GM12878 (cell line): ENCODE measurements around the gene TMEM238L. TPM values are rescaled to one million over a fixed set of nuclear protein-coding genes. Genes with fewer than 3 reads are reported as not detected.

Experiments
- ATAC-seq: fragments of 200-7000 bp; cut with Tn5 transposase; 3 replicates; pipeline ENCODE4 v1.9.1; 2020; ENCODE audit warnings: mild to moderate bottlenecking, moderate library complexity
- BruUV-seq: library from RNA; stranded (reverse); fragments of 400-500 nt; replicated peaks from 2 replicates; lab custom pipeline; 2021; lab: Mats Ljungman, UMichigan
- CTCF ChIA-PET: fragments of 300-600 bp; sonication (Branson Sonifier 250); formaldehyde crosslinking; extraction: SDS; loops from one replicate; lab custom pipeline; 2021; ENCODE audit warnings: inconsistent platforms; lab: Yijun Ruan, JAX
- POLR2A ChIA-PET: fragments of 350-600 bp; formaldehyde crosslinking; extraction: SDS; loops from one replicate; lab custom pipeline; 2021; ENCODE audit warnings: inconsistent platforms; lab: Charles Lee
- RAD21 ChIA-PET: fragments of 300-600 bp; sonication (Branson Sonifier 250); formaldehyde crosslinking; loops from one replicate; lab custom pipeline; 2023; ENCODE audit warnings: antibody characterized with exemption; ENCODE audit not compliant: unreplicated experiment; lab: Charles Lee
- SMC1A ChIA-PET: fragments of 300-600 bp; sonication (Branson Sonifier 250); formaldehyde crosslinking; loops from one replicate; lab custom pipeline; 2023; ENCODE audit not compliant: unreplicated experiment, uncharacterized antibody; lab: Charles Lee
- DNase-seq: peaks from one replicate; pipeline ENCODE4 v3.0.0-alpha.2; 2011; ENCODE audit warnings: low read depth, low spot score
- FAIRE-seq: peaks from 3 replicates; lab custom pipeline; 2011; peaks lifted over from hg19 to GRCh38; lab: Jason Lieb, UNC
- H2AFZ ChIP-seq: 2 replicates; pipeline ENCODE4 v1.6.0; 2011; ENCODE audit warnings: low read depth, low read length, control low read depth; ENCODE audit not compliant: control insufficient read depth
- H3K27ac ChIP-seq: 2 replicates; pipeline ENCODE4 v1.5.1; 2011; ENCODE audit warnings: control low read depth; ENCODE audit not compliant: control insufficient read depth, insufficient read depth
- H3K27me3 ChIP-seq, 2 experiments: replicated peaks in 1 of 2; 2 replicates each; pipeline versions ENCODE4 v1.6.0 to v1.6.1; 2011; ENCODE audit warnings: low read length in 1 of 2; ENCODE audit not compliant: control insufficient read depth in 2 of 2, insufficient read depth in 2 of 2
- H3K36me3 ChIP-seq, 2 experiments: 2 replicates each; pipeline ENCODE4 v1.5.1; 2011; ENCODE audit warnings: low read length in 1 of 2; ENCODE audit not compliant: control insufficient read depth in 2 of 2, insufficient read depth in 2 of 2
- H3K4me1 ChIP-seq: 2 replicates; pipeline ENCODE4 v1.6.1; 2011; ENCODE audit warnings: mild to moderate bottlenecking, low read length, moderate library complexity, mixed read lengths; ENCODE audit not compliant: control insufficient read depth, insufficient read depth
- H3K4me2 ChIP-seq: 2 replicates; pipeline ENCODE4 v1.6.0; 2011; ENCODE audit warnings: control low read depth; ENCODE audit not compliant: control insufficient read depth, insufficient read depth
- H3K4me3 ChIP-seq: fragments of 200-600 bp; sonication (generic); 2 replicates; pipeline ENCODE4 v1.5.1; 2016
- H3K79me2 ChIP-seq: 2 replicates; pipeline ENCODE4 v1.6.0; 2011; ENCODE audit warnings: low read length; ENCODE audit not compliant: control insufficient read depth, insufficient read depth
- H3K9ac ChIP-seq: 2 replicates; pipeline ENCODE4 v1.8.0; 2011; ENCODE audit warnings: low read length, control low read depth, mixed read lengths; ENCODE audit not compliant: control insufficient read depth, insufficient read depth
- H3K9me3 ChIP-seq: replicated peaks from 3 replicates; pipeline ENCODE4 v1.5.1; 2011; ENCODE audit warnings: mild to moderate bottlenecking, low read length; ENCODE audit not compliant: control insufficient read depth, insufficient read depth
- H4K20me1 ChIP-seq: 2 replicates; pipeline ENCODE4 v1.6.0; 2011; ENCODE audit not compliant: control insufficient read depth, insufficient read depth
- CHD4 ChIP-seq: fragments of 200-600 bp; sonication (generic); IDR thresholded peaks from 2 replicates; pipeline ENCODE4 v1.6.1; 2016; ENCODE audit warnings: mild to moderate bottlenecking
- EP300 ChIP-seq, 2 experiments: fragments of 150-350 bp in 1 of 2; IDR thresholded peaks; 2 replicates each; pipeline ENCODE4 v1.6.1; 2011 to 2012; ENCODE audit warnings: low read depth in 2 of 2, low read length in 2 of 2, borderline replicate concordance in 1 of 2, improper control_type of control experiment in 1 of 2, inconsistent platforms in 1 of 2; ENCODE audit not compliant: control insufficient read depth in 1 of 2
- FOXK2 ChIP-seq: fragments of 450-650 bp; IDR thresholded peaks from 2 replicates; pipeline ENCODE4 v1.6.1; 2017; ENCODE audit warnings: mild to moderate bottlenecking, moderate library complexity
- GATAD2B ChIP-seq: fragments of 450-650 bp; conservative IDR thresholded peaks from 2 replicates; pipeline ENCODE4 v1.6.1; 2017; ENCODE audit warnings: low read depth, mild to moderate bottlenecking, moderate library complexity
- MYB ChIP-seq: fragments of 150-350 bp; IDR thresholded peaks from 2 replicates; pipeline ENCODE4 v1.6.1; 2014; ENCODE audit warnings: mild to moderate bottlenecking, low read depth, low read length, borderline replicate concordance
- NFXL1 ChIP-seq: fragments of 450-650 bp; IDR thresholded peaks from 2 replicates; pipeline ENCODE4 v1.6.1; 2017; ENCODE audit warnings: antibody characterized with exemption, mild to moderate bottlenecking, borderline replicate concordance
- NRF1 ChIP-seq: conservative IDR thresholded peaks from 2 replicates; pipeline ENCODE4 v1.6.1; 2011; ENCODE audit warnings: mild to moderate bottlenecking, low read depth, low read length, improper control_type of control experiment
- REST ChIP-seq: IDR thresholded peaks from 2 replicates; pipeline ENCODE4 v1.6.1; 2012; ENCODE audit warnings: mild to moderate bottlenecking, low read depth, low read length
- SMARCA5 ChIP-seq: fragments of 450-650 bp; IDR thresholded peaks from 2 replicates; pipeline ENCODE4 v1.6.1; 2017; ENCODE audit warnings: mild to moderate bottlenecking
- TCF7 ChIP-seq: IDR thresholded peaks from 2 replicates; pipeline ENCODE4 v1.6.1; 2014; ENCODE audit warnings: antibody characterized with exemption, borderline replicate concordance
- ZNF687 ChIP-seq: fragments of 450-650 bp; IDR thresholded peaks from 2 replicates; pipeline ENCODE4 v1.6.1; 2017; ENCODE audit warnings: mild to moderate bottlenecking, moderate library complexity
- WGBS: methylation state at CpG from one replicate; pipeline ENCODE4 v1.1.6; 2016; ENCODE audit warnings: low lambda C conversion rate; ENCODE audit not compliant: insufficient replicate concordance, insufficient coverage; ENCODE audit errors: missing lambda C conversion rate; 5-methylcytosine and 5-hydroxymethylcytosine counted together
- in situ Hi-C: fragments of 300-500 bp; cut with MboI; formaldehyde crosslinking; loops from 9 replicates; pipeline ENCODE4 v1.14.3; 2018; ENCODE audit warnings: mixed read lengths
- intact Hi-C: fragments of 100-400 bp; cut with micrococcal nuclease; formaldehyde crosslinking; loops from one replicate; pipeline ENCODE4 v1.14.2; 2022; ENCODE audit not compliant: unreplicated experiment
- polyA plus RNA-seq, 11 experiments: library from polyadenylated mRNA; depleted of rRNA in 4 of 11; unstranded in 6 of 11; stranded (reverse) in 5 of 11; fragments of >200 nt; fragmentation: Nextera tagmentation in 4 of 11; fragmentation: Illumina TruSeq in 1 of 11; extraction: Ambion mirVana in 4 of 11; extraction: Trizol in 1 of 11; gene quantifications; 1 replicate in 1 of 11; 2 replicates in 10 of 11; pipeline versions ENCODE4 v1.2.1 to v1.2.3, GENCODE V29; 2011 to 2016; ENCODE audit warnings: inconsistent platforms in 2 of 11, missing spikeins in 2 of 11, low read depth in 1 of 11
- total RNA-seq, 4 experiments: library from RNA; depleted of rRNA in 3 of 4; stranded (reverse); fragments of >200 nt in 3 of 4; fragmentation: Illumina TruSeq in 1 of 4; extraction: Trizol in 1 of 4; gene quantifications; 2 replicates each; pipeline versions ENCODE4 v1.2.1 to v1.2.3, GENCODE V29; 2013 to 2021
- TF ChIP-seq, protein P1 (sequence below): IDR thresholded peaks from 2 replicates; pipeline ENCODE4 v1.6.1; 2012; ENCODE audit warnings: low read depth, low read length, improper control_type of control experiment
- TF ChIP-seq, protein P2 (sequence below): fragments of 150-350 bp; IDR thresholded peaks from 2 replicates; pipeline ENCODE4 v1.6.1; 2014; ENCODE audit warnings: mild to moderate bottlenecking, low read depth, low read length

The TMEM238L gene
- total and polyA plus RNA-seq, 10 of the 15 experiments (the other 5 are each of a cell fraction or from before 2014, with no cell fraction given): not detected

DNA sequence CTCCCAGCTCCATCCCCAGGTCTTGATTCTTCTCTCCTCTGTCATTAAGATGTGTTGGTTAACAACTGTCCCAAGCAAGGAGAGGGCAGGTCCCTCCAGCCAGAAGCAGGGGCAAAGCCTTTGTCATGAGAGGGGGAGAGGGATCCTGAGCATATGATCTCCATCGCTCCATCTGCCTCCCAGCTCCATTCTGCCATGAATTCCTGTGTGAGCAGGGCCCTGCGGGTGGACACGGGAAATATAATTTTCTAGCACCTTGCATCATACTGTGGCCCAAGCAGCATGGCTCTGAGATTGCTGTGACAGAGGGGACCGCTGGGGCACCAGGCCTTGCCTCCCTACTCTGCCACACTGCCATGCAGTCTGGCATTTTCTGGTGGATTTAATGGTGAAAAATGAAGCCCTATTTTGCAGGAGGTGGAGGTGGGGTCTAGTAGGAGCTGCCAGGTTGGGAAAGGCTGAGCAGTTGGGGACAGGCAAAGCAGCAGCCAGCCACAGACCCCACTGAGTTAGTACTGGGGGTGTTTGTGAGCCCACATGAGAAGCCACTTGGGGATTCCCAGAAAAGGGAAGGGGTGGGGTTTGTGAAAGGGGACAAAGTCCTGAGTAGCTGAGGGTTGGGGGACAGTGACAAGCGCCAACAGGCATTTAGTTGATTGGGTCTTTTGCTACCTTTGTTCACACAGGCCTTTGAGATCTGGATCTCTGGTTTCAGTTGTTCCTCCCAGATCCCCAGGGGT, 16.4 kb downstream of the TMEM238L start:
- 19% methylated on average over 5 of the region's 5 CpGs for WGBS
- Histone ChIP-seq H4K20me1 (no peaks in the 10 kb centered on the region), H2AFZ (no peak overlapping the region), H3K9me3 (no peaks in the 10 kb centered on the region), H3K4me3 (no peak overlapping the region), H3K9ac (no peak overlapping the region), H3K4me2 (no peak overlapping the region), H3K27ac (no peak overlapping the region), H3K4me1 (no peaks in the 10 kb centered on the region), H3K36me3 (no peaks in the 10 kb centered on the region), H3K27me3 (no peaks in the 10 kb centered on the region), H3K79me2 (no peaks in the 10 kb centered on the region)
- POLR2A ChIA-PET: no interaction called here
- intact Hi-C loops (no loop called here), in situ Hi-C loops (no loop called here)
- BruUV-seq: no TSS peak
- CTCF ChIA-PET: interaction anchor here (0.9 kb wide), 1 partner anchor 11 kb away, joined by 3 read pairs; no protein-coding TSS in a partner anchor
- SMC1A ChIA-PET: no interaction called here
- no peak for DNase-seq
- RAD21 ChIA-PET: no interaction called here
- no peak for ATAC-seq
- FAIRE-seq: no peak
- TF ChIP-seq, protein P1, sequence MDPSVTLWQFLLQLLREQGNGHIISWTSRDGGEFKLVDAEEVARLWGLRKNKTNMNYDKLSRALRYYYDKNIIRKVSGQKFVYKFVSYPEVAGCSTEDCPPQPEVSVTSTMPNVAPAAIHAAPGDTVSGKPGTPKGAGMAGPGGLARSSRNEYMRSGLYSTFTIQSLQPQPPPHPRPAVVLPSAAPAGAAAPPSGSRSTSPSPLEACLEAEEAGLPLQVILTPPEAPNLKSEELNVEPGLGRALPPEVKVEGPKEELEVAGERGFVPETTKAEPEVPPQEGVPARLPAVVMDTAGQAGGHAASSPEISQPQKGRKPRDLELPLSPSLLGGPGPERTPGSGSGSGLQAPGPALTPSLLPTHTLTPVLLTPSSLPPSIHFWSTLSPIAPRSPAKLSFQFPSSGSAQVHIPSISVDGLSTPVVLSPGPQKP: no peak
- TF ChIP-seq MYB: no peak
- no peak for TF ChIP-seq REST
- no peak for TF ChIP-seq GATAD2B
- no peak for TF ChIP-seq TCF7
- TF ChIP-seq NFXL1: no peak
- TF ChIP-seq, protein P2, sequence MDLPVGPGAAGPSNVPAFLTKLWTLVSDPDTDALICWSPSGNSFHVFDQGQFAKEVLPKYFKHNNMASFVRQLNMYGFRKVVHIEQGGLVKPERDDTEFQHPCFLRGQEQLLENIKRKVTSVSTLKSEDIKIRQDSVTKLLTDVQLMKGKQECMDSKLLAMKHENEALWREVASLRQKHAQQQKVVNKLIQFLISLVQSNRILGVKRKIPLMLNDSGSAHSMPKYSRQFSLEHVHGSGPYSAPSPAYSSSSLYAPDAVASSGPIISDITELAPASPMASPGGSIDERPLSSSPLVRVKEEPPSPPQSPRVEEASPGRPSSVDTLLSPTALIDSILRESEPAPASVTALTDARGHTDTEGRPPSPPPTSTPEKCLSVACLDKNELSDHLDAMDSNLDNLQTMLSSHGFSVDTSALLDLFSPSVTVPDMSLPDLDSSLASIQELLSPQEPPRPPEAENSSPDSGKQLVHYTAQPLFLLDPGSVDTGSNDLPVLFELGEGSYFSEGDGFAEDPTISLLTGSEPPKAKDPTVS: no peak
- TF ChIP-seq ZNF687: no peak
- TF ChIP-seq FOXK2: no peak
- TF ChIP-seq CHD4: no peak
- no peak for TF ChIP-seq NRF1
- TF ChIP-seq EP300 (IDR thresholded peaks at IDR 0.05; ENCODE audit: borderline replicate concordance in 1 of 2, control insufficient read depth in 1 of 2, low read depth in 2 of 2, low read length in 2 of 2): no peak
- TF ChIP-seq SMARCA5: no peak
